GM21360 (cell line): Measurements from ENCODE around the gene TALDO1.
"Not testable (repeated sequence)": the region's sequence is repeated elsewhere in the genome, so short reads cannot be mapped to it uniquely, and the experiment has no call there.

Experiments used
- ATAC-seq: cut with Tn5 transposase; IDR thresholded peaks from one replicate; pipeline ENCODE4 v1.9.1; 2021; ENCODE audit warnings: mild to moderate bottlenecking, moderate library complexity; ENCODE audit not compliant: unreplicated experiment

The TALDO1 gene

GRCh38 chr11:734541-734940, 12.7 kb upstream of the TALDO1 start:
- ATAC-seq, result not testable (repeated sequence)

GRCh38 chr11:737366-737765, 9.9 kb upstream of the TALDO1 start:
- no peak for ATAC-seq

DNA sequence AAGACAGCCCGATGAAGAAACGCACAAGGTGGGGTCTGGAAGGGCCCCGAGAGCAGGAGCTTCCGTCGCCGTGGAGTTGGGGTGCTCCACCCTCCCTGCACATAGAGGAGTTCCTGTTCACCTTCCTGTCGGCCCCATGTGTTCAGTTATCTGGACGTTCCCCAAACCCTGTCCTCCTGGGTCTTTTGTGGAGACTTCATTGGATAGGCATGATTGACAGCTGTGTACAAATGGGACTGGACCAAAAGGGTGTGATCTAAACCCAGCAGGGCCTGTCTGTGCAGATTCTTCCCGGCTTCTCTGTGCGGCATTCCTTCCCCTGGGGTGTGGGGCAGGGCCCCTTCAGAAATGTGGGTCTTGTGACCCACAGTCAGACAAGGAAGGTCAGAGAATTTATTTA, 9.4 kb upstream of the TALDO1 start:
- ATAC-seq, result not testable (repeated sequence)

GRCh38 chr11:742156-742546, 5.1 kb upstream of the TALDO1 start:
- ATAC-seq, result no peak

DNA sequence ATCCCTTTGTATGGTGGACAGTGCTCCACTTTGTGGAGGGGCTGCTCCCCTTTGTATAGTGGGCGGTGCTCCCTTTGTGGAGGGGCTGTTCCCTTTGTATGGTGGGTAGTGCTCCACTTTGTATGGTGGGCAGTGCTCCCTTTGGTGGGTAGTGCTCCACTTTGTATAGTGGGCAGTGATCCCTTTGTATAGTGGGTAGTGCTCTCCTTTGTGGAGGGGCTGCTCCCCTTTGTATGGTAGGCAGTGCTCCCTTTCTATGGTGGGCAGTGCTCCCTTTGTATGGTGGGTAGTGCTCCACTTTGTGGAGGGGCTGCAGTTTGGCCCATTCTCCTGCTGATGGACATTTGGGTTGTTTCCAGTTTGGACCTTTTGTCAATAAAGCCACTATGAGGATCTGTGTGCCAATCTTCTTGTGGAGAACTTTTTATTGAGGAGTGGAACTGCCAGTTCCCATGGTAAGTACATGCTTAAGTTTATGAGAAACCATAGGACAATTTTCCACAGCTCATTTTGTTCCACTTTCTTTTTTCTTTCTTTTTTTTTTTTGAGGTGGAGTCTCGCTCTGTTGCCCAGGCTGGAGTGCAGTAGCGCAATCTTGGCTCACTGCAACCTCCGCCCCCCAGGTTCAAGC, 4.6 kb upstream of the TALDO1 start:
- no peak for ATAC-seq

DNA sequence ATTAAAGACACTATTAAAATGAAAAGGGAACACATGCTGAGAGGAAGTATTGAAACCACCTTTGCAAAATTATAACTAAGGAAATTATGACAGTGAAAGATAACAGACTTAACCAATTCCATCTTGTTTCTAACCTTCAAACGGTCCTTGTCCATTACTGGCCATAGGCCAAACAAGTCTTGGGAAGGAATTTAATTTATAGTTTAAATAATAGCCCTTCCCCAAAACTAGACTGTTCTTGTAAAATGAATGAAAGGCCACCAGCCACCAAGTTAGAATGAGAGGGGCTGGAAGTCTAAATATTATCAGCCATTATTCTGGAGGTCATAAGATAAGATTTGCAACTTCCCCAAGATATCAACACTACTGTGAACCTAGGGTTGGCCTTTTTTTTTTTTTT, 1.8 kb upstream of the TALDO1 start:
- no peak for ATAC-seq

GRCh38 chr11:746289-747157, 741 bp upstream of the TALDO1 start:
- peak; percentile 2 for ATAC-seq

DNA sequence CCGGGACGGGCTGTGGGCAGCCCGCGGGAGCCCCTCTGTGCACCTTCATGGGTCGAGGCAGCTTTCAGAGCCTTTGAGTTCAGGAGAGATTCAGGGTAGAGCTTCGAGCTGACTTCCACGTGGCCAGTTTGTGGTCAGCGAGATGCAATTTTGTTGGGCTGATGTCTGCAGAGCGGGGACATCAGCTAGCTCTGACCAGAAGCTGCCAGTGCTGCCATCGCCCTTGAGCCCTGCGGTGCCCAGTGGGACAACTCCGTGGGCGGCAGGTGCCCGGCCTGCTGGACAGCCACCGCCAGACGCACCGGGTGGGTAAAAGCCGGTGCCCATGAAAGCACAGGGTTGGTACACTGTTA, 719 bp downstream of the TALDO1 start:
- peak; percentile 21 for ATAC-seq

GRCh38 chr11:749731-750130, 2.5 kb downstream of the TALDO1 start:
- no peak for ATAC-seq

GRCh38 chr11:760236-760635, 13.0 kb downstream of the TALDO1 start:
- no peak for ATAC-seq

- no peak for ATAC-seq
Observed at GRCh38 chr11:761526-762108, 14.4 kb downstream of the TALDO1 start.

DNA sequence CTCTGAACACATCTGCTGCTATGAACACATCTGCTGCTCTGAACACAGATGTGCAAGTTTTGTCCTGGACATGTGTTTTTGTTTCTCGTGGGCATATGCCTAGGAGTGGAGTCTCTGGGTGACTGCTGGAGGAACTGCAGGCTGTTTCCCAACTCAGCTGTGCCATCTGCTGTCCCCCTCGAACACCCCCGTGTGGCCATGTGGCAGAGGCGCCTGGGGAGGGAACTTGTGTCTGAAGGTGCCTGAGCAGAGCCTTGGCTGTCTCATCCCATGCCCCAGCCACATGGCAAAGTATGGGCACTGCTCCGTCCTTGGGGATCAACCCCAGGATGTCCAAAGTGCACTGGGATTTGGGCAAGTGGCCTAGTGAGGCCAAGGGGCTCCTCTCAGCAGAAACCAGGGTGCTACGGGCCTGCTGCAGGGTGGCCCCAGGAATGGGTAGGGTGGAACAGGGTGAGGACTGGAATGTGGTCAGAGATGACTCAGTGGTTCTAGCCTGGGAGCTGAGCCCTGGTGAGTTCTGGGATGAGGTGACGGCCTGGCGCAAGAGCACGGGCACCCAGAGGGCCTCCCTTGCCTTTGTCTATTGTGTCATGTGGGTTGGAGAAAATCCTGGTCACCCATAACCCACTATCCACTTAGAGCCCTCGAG, 15.3 kb downstream of the TALDO1 start:
- no peak for ATAC-seq

GRCh38 chr11:763073-763463, 15.8 kb downstream of the TALDO1 start:
- ATAC-seq, result no peak

DNA sequence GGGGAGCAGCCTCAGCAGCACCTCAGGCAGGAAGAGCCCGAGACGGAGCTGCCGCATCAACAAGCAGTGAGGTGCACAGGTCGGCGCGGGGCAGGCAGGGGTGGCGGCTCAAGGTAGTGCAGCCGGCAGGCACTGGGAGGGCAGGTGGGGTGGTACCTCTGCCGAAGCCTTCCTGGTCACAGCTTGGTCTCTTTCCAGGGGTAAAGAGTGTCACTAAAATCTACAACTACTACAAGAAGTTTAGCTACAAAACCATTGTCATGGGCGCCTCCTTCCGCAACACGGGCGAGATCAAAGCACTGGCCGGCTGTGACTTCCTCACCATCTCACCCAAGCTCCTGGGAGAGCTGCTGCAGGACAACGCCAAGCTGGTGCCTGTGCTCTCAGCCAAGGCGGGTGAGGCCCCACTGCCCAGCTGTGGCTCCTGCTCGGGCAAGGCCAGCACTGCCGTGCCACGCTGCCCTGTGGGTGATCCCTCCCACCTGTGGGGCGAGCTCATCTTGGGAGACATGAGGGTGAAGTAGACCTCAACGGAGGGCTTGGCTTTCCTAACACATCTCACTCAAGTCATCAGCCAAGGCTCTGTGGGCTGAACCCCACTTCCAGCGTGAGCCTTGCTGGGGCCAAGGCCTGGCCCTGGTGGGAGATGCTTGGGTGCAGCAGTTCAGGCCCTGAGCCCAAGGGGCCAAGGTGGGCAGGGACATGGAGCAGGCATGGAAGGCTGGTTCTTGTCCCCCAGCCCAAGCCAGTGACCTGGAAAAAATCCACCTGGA, 16.5 kb downstream of the TALDO1 start:
- ATAC-seq, result no peak

DNA sequence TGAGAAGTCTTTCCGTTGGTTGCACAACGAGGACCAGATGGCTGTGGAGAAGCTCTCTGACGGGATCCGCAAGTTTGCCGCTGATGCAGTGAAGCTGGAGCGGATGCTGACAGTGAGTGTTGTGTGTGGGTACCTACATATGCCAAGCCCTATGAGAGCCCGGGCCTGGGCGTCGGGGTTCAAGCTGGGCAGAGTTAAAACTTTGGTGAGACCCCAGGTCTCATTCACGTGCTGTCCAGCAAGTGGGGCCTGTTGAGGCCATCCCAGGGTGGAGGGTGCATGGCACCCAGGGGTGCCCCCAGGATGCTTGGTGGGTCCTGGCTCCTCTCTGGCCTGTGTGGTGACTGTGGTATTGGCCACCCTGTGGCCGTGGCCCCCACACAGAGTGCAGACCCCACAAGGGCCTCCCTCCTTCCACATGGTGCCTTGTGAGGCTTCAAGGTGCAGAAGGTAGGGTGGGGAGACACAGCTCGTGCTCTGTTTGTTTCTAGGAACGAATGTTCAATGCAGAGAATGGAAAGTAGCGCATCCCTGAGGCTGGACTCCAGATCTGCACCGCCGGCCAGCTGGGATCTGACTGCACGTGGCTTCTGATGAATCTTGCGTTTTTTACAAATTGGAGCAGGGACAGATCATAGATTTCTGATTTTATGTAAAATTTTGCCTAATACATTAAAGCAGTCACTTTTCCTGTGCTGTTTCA, 17.2 kb downstream of the TALDO1 start:
- no peak for ATAC-seq

DNA sequence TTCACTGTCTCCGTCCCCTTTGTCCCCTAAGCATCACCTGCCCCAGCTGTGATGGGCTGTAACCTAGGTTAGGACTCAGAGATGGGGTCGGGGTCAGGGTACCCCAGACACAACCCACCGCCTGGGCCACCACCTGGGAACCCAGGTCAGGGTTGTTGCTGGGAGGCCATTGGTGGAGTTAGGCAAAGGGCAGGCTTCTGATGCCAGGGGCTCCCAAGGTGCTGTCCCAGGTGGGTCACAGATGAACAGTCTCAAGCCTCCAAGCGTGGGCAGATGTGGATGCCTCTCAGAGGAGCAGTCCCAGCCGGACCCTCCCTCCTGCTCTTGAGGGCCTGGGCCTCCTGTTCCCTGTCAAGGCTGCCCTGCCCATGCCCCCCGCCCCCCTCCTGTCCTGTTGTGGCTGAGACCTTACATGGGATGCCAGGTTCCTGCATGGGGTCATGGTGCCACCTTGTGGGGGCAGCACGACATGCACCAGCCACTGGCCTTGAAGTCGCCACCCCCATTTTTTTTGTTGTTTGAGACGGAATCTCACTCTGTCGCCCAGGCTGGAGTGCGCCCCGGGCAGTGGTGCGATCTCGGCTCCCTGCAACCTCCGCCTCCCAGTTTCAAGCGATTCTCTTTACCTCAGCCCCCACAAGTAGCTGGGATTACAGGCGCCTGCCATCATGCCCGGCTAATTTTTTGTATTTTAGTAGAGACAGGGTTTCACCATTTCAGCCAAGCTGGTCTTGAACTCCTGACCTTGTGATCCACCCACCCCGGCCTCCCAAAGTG, 17.9 kb downstream of the TALDO1 start:
- no peak for ATAC-seq

- ATAC-seq, result no peak
Observed at GRCh38 chr11:765802-766091, 18.5 kb downstream of the TALDO1 start.

DNA sequence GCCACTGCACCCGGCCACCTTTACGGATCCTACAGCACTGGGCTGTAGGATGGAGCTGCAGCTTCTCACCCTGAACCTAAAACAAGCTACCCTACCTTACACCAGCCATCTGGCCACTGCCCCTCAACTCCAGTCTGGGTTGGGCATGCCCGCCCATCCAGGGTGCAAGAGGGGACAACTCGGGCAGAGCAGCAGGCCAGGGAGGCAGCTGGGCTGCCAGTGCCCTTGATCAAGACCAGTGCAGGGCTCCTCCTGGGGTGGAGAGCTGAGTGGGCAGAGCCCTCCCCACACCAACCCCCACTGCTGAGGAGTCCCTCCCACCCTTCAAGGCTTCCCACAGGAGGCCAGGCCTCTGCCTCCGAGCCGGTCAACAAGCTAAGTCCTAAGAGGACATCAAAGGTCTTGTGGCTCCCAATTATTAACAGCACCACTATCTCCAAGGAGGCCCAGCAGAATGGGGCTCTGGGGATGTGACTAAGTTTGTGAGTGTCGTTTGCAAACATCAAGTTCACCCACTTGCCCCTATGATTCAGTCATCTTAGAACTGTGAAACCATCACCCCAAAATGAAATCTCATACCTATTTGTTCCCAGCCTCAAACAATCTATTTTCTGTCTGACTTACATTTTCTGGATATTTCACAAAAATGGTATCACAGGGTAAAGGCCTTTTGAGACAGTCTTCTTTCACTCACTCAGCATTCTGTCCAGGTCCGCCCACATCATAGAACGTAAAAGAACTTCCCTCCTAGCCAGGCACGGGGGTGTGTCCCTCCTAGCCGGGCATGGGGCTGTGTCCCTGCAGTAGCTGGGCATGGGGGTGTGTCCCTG, 19.1 kb downstream of the TALDO1 start:
- no peak for ATAC-seq

DNA sequence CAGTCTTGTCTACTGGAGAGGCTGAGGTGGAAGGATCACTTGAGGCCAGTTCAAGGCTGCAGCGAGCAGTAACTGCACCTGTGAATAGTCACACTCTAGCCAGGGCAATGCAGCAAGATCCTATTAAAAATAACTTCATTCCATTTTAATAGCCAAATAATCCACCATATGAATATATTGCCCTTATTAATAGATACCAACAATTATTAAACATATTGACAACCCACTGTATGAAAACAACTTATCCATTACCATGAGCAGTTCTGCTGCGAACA, 19.6 kb downstream of the TALDO1 start:
- ATAC-seq, result no peak
